Stimulated activated CD4-positive, alpha-beta T cell treated with anti-CD3 and anti-CD28 coated beads, Interleukin-1b, Interleukin-23, amount 100 ng/mL, for 24 hours (primary cell): ENCODE measurements around the gene SECISBP2.
"Not testable (repeated sequence)": the region's sequence is repeated elsewhere in the genome, so short reads cannot be mapped to it uniquely, and the experiment has no call there.

Experiments used
- DNase-seq, 4 experiments: peaks; one replicate each; pipeline ENCODE4 v3.0.0-alpha.2; 2020; ENCODE audit warnings: low read depth in 4 of 4, low spot score in 1 of 4

Gene SECISBP2

DNA sequence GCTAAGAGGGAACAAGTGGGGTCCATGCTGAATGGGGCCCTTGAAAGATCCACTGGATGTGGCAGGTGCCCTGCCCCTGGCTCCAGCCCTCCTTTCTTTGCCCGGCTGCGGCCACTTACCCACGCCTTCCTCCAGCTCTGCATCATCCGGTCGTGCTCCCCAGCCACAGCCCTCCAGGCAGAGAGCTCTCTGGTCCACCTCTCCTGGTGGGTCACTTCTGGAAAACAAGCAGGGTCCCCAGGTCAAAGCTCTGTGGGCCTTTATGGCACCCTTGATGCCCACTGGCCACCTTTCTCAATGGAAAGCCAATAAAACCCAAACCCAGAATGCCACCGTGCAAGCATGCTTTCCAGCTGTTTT is 45.0 kb downstream of the SECISBP2 start:
- no peak for DNase-seq

DNA sequence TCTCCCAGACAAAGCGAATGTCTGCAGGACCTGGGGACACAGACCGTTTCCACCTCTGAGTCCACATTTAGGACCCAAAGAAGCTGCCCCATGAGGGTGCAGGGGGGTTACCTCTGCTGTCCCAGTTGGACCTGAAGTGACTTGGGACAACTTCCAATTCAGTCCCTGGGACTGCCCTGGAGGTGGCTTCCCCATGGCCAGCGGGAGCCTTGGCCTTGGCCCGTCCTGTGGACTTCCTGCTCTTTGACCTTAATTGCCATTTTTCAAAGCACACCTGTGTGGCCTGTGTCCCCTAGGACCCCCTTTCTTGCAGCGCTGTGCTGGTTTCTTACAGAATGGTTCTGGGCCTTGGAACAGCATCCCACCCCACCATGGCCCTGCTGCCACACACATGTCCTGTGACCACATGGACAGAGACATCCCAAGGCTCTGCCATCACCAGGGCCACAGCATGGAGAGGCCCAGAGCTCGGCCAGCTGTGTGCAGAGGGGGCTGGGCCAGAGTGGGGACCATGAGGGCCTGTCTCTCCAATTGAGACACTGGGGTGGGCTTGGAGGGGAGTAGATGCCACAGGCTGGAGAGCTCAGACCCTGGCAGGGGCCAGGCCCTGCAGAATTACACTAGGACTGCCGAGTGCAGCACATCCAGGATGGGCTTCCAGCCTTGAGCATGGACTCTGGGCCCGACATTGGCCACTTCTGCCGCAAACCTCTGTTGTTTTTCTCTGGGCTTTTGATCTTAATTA is 45.8 kb downstream of the SECISBP2 start:
- no peak for DNase-seq

DNA sequence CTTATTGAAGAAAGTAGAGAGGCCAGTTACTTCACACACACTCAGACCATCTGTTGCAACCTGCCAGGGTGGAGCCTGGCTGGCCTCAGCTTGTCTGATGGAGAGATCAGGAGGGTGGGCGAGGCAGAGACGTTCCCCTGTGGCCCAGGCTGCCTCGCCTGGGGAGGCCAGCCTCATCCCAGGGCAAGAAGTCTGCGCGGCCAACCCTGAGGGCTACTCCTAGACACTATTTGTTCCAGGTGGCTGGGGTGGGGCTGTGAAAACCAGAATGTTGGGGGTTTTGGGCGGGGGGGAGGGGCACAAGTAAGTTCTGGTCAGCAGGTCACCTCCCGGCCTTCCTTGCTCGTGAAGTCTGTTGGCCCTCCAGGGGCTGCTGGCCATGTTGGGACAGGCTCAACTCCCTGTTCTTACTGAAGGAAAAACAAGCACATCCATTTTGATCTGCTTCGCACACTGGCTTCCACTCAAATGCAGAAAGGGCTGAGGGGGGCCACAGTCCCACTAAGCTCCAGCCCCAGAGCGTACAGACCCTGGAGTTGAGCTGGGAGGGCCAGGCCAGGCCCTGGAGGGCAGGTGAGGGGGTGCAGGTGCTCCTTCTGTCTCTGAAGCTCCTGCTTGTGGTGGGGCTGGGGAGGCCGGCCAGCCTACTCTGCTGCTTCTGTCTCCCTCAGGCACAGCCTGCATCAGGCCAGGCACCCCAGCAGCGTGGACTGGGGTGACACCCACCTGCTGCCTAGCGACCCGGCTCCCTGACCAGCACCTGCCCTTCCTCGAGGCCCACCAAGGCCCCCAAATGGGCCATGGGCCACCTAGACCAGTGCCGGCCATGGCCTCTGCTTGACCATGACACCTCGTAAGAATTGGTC is 46.6 kb downstream of the SECISBP2 start:
- DNase-seq, result no peak

DNA sequence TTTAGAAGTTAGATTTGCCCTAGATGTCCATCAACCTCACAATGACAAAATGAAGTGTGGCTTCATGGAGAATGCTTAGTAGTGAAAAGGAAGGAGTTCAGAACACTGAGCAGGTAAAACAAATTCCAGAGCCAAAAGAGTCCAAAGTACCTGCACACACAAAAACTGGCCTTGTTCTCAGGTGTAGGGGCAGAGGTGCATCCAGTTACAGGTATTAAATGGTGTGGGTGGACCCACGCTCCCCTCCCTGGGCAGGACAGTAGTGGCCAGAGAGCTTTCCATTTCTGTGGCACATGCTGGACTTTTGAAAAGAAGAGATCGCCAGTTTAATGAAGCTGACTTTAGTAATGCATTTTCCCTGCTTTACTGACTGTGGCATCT is 47.2 kb downstream of the SECISBP2 start:
- DNase-seq, result no peak

DNA sequence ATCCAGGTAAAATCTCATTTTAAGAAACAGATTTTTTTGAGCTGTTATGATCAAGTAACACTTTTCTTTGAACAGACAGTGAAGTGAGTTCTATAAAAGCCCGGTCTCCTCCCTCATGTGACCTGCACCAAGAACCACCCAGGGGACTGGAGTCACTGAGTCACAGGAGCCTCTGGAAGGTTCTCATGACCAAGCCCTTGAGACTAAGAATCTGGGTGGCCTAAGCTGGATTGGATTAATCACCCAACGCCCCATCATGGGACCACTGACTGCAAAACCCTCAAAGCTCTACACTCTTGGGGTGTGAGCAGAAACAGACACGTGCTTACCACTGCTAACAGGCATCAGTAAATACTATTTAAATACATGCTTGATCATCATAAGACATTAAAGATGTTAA is 48.4 kb downstream of the SECISBP2 start:
- DNase-seq, result no peak

DNA sequence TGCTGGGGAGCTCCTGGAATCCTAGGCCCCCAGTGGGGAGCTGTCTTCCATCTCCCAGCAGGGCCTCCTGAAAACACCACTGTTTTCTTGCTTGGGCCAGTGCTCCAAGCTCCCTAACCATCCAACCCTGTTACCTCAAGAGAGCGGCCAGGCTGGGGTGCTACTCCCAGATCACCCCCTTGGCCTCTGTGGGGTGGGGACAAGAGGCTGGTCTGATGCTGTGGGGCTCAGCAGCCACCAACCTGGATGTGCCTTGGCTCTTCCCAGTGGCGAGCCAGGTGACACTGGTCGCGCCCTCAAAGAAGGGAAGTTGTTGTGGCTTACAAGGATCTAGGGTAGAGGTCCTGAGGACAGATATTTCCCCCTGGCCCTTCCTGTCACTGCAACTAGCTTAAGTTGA is 49.0 kb downstream of the SECISBP2 start:
- no peak for DNase-seq

DNA sequence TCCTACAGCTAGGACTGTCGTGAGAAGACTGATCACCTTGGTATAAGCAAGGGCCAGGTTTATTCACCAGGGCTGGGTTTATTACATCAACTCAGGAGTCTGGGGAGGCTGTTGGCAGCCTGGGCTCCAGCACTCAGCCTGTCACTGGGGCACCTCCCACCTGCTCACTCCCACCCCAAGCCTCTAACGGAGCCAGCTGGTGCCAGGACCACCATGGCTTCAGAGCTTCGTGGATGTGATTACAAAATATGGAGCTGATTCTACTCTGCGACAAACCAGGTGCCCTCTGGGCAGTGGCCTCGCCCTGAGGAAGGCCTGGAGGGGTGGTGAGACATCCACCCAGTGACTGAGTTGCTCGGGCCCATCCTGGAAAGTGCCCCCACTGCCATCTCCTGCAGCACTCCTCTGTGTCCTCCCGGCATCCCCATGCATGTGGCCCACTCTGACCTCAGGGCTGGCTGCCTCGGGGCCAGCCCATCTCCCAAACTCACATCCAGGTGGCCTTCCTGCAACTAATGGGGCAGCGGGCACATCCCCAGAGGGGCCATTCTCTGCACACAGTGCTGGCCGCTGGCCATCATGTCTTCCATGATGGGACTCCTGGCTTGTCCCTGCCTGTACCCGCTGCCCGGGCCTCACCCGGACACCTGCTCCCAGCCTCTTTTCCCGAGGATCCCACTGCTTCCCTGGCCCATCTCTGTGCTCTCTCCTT is 49.6 kb downstream of the SECISBP2 start:
- no peak for DNase-seq

DNA sequence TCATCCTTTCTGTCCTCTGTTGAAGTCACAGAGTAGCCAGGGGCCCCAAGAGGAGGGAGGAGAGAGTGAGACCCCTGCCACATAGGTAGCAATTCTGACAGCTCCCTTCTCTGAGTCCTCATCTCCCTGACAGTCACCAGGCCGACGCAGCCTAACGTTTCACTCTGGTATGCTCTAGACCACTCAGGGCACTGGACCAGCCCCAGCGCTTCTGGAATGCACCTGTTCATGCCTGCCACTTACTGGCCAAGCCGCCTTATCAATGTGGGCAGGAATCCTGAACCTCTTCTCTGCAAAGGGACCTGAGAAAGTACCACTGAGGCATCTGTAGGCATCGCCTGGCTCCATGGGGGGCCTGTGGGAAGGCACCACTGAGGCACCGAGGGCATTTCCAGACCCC is 50.2 kb downstream of the SECISBP2 start:
- no peak for DNase-seq

DNA sequence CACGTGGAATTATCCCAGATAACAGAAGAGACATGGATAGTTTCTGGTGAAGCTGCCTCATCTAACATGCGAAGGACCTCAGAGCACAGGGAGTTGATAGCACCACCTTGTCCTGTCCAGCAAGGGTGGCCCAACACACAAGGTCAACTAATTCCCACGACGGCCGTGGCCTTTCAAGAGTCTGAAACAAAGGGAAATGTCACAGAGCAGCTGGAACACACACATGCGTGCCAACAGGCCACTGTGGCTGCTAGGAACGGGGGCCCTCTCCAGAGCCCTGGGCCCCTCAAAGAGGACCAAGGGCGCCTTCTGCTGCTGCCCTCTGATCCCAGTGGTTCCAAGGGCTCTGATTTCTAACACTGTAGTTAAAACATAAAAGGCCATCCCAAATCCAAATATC is 50.7 kb downstream of the SECISBP2 start:
- no peak for DNase-seq

DNA sequence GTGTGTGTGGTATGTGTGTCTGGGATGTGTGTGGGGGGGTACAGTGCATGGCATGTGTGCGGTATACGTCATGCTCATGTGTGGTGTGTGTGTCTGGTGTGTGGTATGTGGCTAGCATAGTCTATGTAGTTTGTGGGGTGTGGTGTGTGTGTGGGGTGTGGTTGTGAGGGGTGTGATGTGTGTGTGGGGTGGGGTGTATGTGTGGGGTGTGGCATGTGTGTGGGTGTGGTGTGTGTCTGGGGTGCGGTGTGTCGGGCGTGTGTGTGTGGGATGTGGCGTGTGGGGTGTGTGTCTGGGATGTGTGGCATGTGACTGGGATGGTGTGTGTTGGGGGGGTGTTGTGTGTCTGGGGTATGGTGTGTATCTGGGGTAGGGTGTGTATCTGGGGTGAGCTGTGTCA is 52.3 kb downstream of the SECISBP2 start:
- no peak for DNase-seq

DNA sequence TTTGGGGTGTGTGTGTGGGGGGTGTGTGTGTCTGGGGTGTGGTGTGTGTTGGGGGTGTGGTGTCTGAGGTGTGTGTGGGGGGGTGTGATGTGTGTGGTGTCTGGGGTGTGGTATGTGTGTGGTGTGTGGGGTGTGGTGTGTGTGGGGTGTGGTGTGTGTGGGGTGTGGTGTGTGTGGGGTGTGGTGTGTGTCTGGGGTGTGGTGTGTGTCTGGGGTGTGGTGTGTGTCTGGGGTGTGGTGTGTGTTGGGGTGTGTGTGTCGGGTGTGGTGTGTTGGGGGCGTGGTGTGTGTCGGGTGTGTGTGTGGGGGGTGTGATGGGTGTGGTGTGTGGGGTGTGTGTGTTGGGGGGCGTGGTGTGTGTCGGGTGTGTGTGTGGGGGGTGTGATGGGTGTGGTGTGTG is 53.5 kb downstream of the SECISBP2 start:
- DNase-seq, result not testable (repeated sequence)

DNA sequence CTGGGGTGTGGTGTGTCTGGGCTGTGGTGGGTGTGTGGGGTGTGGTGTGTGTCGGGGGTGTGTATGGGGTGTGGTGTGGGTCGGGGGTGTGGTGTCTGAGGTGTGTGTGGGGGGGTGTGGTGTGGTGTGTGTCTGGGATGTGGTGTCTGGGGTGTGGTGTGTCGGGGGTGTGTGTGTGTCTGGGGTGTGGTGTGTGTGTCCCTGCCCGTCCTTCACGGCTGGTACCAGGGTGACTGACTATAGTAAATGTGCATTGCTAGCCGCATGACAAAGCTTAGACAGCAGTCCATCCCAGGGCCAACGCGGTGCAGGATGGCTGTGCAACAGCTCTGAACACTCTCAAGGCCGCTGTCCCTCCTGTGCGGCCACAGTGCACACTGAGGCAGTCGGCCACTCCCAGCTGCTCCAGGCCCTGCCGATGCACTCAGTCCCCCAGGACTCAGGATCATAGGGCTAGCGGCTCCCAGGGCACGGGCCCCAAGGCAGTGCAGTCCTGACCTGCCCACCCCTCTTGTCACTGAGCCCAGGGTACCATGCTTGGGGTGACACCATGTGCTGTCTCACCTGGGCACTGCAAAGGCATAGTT is 54.0 kb downstream of the SECISBP2 start:
- DNase-seq, result no peak

DNA sequence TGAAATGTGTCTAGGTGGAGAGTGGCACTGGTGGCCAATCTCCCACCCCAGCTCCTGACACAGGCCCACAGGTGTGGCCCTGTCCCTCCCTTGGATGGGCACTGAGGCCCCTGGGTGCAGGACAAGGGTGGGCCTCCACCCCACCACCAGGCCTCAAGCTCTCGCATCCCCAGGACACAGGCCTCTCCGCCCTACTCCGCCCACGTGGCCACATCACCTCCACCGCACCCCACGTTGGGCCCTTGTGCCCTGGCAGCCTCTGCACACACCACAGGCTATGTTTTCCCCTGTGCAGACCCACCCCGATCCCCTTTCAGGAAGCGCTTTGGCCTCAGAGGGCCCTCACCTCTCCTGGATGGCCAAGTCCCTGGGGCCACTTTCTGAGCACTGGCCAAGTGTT is 54.7 kb downstream of the SECISBP2 start:
- DNase-seq, result no peak

DNA sequence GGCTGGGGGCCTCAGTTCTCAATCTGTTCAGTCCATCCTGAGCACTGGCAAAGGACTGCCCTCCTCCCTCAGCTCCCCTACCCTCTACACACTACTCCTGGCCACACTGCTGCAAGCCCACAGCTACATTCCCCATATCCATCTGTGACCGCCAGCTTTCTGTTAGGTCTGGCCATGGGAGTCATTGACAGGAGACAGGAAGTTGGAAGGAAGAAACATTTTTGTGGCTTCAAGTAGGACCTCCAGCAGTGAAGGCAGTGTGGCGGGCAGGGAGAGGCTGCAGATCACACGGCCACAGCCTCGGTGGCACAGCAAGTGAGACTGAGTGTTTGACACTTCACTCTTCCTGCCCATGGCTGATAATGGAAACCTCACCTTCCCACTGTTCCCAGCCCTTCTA is 55.9 kb downstream of the SECISBP2 start:
- no peak for DNase-seq

DNA sequence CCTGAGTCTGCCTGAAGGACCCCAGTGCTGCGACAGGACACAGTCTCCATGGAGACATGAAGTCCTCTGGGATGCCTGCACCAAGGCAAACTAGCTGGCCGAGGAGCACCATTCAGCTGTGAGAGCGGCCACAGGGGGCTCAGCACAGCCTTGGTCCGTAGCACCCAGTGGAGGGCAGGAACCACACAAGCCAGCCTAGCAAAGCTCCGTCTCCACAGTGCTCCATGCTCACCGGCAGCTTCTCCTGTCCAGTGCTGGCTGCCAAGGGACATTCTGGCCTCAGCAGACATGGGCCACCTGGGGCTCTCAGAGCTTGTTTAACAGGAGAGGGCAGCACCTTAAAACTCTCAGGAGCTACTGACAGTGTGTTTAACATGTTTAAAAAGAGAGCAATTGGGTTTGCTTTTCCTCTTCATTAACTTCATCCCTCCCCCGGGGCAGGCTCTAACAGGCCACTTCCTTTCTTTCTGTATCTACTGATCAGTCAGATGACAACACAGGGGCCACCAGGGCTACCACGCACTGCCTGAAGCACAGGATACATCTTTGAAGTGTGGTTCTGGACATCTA is 57.0 kb downstream of the SECISBP2 start:
- no peak for DNase-seq

DNA sequence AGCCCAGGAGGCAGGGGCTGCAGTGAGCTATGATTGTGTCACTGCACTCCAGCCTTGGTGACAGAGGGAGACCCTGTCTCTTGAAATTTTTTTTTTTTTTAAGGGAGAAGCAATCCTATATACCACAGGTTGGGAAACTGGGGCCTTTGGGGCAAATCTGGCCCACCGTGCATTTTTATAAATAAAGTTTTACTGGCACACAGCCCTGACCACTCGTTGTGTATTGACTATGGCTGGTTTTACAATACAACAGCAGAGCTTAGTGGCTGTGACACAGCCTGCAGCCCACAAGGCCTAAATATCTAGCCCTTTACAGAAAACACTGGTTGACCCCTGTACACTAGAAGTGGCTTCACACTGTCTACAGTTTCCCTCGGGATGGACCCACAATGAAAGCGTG is 58.0 kb downstream of the SECISBP2 start:
- no peak for DNase-seq

DNA sequence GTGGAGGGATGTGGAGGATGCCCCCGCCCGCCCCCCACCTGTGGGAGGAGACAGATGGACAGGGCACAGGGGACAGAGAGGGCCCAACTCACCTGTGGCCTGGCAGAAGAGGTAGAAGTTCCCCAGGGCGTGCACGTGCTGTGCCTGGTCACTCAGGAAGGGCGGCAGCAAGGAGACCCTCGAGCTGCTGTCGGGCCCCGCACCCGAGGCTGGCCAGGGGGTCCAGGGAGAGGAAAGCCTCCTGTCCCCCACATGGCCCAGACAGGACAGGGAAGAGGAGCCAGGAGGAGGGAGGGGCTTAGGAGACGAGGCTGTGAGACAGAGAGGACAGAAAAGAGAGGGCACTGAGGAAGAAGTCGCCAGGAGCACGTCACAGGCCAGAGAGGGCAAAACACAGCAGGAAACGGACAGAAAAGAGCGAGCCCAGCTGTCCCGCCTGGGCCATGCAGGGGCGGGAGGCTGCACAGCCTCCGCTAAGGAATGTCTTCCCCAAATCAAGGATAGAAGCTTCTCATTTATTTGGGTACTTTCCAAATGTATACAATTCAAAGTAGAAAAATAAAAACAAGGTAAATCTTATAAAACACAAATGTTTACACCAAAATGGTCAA is 58.5 kb downstream of the SECISBP2 start:
- DNase-seq, result no peak

DNA sequence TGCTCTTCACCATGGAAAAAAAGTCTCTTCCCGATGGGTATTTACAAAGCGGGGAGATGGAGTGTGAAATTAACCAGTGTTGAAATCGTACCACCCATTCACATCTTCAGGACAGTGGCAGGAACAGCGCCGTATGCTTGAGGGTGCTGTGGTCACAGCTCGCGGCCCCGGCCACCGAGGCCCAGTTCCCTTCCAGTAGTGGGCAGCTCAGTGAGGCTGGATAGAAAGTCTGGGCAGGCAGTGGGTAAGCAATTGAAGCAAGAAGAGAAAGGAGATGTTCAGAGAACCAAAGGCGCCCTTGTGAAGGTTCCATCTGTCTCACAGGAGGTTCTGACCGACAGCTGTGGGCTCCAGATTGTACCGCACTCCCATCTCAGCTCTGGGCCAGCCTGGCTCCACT is 59.1 kb downstream of the SECISBP2 start:
- no peak for DNase-seq

DNA sequence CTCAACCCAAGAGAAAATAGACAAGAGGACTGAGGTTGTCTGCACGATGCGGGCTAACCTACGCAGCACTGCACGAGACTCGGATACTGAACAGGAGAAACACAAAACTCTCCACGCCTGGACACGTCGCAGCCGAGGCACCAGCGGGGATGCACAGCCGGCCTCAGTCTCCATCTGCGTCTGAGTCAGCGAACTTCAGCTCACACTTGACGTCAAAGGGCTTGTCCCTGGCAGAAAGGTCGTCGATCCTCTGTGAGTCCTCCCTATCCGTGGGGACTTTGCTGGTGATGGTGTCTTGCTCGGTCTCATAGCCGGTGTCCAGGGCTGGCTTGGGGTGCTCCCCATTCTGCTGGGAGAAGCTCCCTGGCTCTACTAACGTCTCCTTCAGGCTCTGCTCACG is 60.2 kb downstream of the SECISBP2 start:
- DNase-seq, result no peak

DNA sequence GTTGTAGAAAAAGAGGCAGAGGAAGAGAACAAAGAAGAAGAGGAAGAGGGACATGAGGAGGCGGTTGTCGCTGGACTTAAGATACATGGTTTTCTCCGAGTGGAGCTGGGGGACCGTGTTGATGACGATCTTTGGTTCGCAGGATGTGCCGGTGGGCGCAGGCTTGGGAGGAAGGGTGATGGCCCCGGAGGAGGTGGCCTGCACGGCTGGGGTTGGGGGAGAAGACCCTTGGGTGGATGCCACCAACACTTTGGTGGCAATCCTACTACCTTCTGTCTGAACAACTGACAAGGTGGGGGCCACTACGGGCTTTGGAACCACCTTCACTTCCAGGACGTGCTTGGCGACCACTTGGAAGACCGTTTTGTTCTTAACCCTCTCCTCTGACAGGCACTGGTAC is 60.7 kb downstream of the SECISBP2 start:
- DNase-seq, result no peak

DNA sequence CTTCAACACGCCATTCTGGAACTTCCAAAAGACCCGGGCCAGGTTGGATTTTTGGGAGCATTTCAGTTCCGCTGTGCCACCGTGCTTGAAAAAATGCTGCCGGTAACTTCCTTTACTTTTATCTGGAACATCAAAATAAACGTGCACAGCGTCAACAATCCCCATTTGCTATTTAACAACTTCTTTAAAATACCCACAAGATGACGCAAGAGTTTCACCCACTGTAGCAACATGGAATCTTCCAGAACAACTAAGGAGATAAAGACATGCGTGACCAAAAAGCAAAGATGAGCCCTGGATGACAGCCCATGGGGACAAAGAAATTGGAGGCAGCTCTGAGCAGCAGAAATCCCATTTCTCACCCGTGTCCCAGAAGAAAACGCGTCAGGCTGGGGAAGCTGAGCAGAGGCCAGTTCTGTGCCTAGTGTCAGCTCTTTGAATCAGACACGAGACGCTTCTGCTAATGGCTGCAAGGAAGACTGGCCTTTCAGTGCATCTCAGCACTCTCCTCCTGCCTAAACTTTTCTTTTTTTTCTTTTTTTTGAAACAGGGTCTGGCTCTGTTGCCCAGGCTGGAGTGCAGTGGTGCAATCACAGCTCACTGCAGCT is 61.3 kb downstream of the SECISBP2 start:
- no peak for DNase-seq
